Activated CD8-positive, alpha-beta memory T cell treated with anti-CD3 and anti-CD28 coated beads for 48 hours (primary cell): ENCODE data around the gene ZC3H4.
"Not testable (repeated sequence)": the region's sequence is repeated elsewhere in the genome, so short reads cannot be mapped to it uniquely, and the experiment has no call there.

ENCODE experiments used
- DNase-seq, 3 experiments: peaks; one replicate each; pipeline ENCODE4 v3.0.0-alpha.2; 2020; ENCODE audit warnings: low read depth in 2 of 3, low spot score in 2 of 3

The ZC3H4 gene

DNA sequence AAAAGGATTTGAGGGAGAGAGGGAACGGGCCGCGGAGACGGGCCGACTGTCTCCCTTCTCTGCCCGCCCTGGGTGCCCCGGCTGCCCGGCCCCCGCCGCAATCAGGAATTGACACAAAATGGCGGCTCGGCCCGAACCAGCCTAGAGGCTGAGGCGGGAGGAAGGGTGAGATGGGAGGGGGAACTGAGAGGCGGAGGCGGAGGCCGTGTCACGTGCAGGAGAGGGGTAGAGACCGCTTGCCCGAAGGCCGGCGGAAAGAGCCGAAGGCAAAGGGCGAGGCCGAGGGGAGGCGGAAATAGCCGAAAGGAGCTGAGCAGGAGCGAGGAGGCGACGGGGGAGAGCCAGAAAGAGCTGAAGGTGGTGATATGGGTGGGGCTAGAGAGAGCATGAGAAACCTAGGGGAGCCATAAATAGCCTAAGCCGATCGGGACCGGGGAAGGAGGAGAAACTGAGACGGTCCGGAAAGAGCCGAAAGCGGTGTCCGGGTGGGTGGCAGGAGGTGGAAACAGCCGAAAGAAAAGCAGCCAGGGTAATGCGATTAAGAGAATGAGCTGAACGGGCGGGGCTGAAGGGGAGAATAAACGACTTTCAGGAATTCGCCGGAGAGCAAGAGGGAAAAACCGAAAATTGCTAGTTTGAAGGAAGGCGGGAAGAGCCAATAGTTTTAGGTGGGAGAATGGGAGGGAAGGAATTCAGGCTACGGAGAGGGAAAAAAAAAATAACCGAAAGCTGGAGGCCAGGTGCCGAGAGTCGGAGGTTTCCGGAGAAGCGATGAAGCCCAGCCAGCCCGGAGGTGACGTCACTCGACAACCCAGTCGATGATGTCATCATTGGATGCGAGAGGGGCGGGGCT lies at the start of gene ZC3H4:
ZC3H4 (minus strand) TSS at position 780 of the 853 bp plus-strand sequence. CDS start 1,192 bp downstream, outside the sequence.
- peak; percentile 90 to 99 (median 94) for DNase-seq

- DNase-seq, result no peak
Measured at GRCh38 chr19:47161876-47162489, 48.4 kb upstream of the ZC3H4 start.

GRCh38 chr19:47158879-47159503 lies 45.4 kb upstream of the ZC3H4 start:
- DNase-seq, result no peak

- no peak for DNase-seq
Measured at GRCh38 chr19:47158367-47158791, 44.8 kb upstream of the ZC3H4 start.

DNA sequence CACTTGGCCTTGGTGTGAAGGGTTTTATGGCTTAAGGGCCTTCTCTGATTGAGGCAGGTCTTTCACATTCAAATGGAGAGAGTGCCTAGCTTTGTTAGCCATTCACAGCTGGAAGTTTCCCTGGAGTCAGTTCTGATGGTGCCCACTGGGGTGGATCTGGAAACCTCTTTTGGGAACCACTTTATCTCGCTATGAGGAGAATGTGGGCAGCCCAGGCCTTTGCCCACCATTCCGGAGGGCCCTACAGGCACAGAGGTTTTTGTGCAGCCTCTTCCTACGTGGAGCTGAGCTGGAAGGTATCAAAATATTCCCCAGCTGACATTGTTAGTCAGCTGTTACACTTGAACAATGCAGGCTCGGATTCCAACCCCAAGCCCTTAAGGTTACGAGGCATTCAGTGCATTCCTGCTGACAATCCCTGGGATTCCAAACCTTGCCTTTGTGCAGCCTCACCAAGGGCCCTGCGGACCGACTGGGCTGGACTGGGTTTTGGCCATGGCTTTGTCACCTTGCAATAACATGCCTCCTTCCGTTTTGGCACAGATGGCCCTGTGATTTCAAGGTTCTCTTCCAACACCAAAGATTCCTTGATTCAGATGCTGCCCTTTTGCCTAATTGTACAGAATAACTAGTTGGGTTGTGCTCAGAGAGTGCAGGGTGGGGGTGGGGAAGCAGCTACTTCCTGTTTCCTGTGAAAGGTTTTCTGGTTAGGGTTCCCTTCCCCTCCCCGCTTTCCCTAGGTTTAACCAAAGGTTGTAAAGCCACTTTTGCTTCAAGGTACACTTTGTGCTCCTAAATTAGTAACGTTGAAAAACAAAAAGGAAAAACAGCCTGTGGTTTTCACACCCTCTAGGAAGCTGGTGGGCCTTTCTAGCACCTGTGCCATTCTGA lies 44.1 kb upstream of the ZC3H4 start:
- DNase-seq, result no peak

- no peak for DNase-seq
Measured at GRCh38 chr19:47156861-47157430, 43.4 kb upstream of the ZC3H4 start.

DNA sequence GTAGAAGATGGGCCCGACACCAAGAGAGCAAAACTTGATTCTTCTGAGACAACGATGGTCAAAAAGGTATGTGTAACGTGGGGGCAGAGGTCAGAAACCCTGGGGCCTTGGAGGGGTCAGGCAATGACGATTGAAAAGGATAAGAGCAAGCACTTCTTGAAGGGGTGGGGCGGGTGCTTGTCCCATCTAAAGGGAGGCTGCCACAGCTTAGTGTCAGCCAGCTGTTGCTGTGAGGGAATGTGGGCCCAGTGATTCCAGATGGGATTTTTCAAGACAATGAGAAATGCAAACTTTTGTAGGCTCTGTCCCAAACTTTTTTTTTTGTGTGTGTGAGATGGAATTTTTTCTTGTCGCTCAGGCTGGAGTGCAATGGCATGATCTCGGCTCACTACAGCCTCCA lies 41.6 kb upstream of the ZC3H4 start:
- DNase-seq, result no peak

DNA sequence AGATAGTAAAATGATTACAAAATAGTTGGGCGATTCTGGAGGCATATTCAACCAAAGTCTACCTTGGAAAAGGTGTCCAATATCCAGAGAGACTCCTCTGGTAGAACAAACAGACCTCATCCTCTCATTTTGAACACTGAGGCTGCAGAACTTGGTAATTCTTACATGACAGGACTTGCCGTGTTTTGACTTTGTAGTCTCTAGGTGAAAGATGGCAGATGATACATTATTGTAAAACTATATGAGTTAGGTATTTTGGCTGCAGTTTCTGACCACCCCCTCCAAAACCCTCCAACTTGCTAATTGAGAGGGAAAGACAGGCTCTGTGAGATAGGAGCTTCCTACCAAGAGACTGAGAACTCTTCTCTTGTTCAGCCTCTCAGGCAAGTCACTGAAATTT lies 39.7 kb upstream of the ZC3H4 start:
- no peak for DNase-seq

GRCh38 chr19:47152632-47153031 lies 39.1 kb upstream of the ZC3H4 start:
- DNase-seq, result no peak

GRCh38 chr19:47152205-47152604 lies 38.6 kb upstream of the ZC3H4 start:
- DNase-seq, result no peak

DNA sequence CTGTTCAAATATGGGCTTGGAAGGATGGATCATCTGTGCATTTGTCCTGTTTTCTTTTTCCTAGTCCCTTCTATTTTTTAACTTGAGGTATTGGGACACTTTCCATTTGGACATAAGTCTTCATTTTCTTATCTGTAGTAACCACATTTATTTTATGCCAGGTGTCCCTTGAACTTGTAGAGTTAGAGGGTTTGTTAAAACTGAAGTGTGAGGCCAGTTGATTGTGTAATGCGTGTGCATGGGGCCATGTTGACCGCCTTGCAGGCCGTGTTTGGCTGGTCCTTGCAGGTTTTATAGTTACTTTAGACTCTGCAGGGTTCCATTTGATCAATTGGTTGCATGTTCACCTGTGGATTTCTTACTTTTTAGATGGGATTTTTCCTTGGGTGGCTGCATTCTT lies 38.1 kb upstream of the ZC3H4 start:
- no peak for DNase-seq

- DNase-seq, result no peak
Measured at GRCh38 chr19:47146920-47147319, 33.3 kb upstream of the ZC3H4 start.

DNA sequence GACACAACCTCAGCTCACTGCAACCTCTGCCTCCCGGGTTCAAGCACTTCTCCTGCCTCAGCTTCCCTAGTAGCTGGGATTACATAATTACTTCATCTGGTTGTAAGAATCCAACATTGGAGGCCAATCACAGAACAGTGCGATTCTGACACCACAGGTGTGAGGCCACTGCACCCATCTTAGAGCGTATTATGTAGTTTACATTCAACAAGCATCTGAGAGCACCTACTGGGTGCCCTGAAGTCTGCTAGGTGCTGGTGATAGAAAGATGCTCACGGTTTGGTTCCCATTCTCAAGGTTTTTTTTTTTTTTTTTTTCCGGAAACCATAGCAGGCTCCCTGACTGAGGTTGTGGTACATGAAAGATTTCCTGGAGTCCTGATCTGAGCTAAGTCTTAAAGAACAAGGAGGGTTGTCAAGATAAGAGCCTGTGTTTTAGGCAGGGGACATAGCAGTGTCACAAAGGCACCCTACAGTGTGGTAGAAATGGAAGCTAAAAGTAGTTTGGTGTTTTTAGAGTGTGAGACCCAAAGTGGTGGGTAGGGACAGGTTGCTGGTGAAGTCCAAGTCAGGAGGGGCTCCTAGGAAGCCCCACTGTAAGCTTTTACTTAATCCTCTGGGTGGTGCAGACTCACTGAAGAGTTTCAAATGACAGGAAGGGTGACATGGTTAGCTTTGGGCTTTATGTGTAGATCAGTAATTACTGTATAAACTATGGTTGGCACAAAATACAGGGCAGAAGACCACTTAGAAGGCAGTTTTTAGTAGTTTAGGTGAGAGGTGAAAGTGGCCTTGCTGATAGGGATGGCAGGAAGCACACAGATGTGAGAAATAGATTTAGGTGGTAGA lies 32.3 kb upstream of the ZC3H4 start:
- no peak for DNase-seq

DNA sequence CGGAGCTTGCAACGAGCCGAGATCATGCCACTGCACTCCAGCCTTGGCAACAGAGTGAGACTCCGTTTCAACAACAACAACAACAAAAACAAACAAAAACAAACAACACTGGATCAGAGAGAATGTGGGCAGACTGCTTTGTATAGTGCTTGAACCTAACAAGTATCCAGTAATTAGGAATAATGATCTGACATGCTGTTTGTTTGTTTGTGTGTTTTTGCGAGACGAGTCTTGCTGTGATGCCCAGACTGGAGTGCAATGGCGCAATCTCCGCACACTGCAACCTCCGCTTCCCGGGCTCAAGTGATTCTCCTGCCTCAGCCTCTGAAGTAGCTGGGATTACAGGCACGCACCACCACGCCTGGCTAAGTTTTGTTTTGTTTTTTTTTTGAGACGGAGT lies 31.1 kb upstream of the ZC3H4 start:
- DNase-seq, result no peak

DNA sequence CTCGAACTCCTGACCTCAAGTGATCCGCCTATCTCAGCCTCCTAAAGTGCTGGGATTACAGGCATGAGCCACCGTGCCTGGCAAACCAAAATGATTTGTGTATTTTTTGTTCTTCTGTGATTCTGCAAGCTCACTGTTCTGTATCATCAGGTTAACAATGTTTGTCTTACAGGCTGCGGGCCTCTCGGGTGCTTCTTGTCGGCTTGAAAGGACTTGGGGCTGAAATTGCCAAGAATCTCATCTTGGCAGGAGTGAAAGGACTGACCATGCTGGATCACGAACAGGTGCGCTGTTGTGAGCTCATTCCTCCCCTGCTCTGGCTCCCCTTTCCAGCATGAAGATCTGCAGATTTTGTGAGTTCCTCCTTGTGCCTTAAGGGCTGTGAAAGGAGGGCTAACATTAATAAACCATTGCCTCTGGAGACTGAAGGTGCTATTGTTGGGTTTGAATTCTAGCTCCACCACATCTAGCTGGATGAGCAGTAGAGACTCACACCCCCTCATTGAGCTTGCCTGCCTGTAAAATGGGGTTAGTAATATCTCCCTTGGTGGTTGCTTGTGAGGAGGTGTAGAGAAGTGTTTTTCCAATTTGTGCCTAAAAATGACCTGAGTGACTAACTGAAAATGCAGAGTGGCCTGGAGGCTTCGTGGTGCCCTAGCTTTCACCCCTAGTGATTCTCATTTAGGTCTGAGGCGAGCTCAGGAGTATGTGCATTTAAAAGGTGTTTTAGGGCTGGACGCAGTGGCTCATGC lies 29.9 kb upstream of the ZC3H4 start:
- DNase-seq, result no peak

GRCh38 chr19:47142779-47143178 lies 29.2 kb upstream of the ZC3H4 start:
- DNase-seq, result no peak

GRCh38 chr19:47141695-47142094 lies 28.1 kb upstream of the ZC3H4 start:
- no peak for DNase-seq

DNA sequence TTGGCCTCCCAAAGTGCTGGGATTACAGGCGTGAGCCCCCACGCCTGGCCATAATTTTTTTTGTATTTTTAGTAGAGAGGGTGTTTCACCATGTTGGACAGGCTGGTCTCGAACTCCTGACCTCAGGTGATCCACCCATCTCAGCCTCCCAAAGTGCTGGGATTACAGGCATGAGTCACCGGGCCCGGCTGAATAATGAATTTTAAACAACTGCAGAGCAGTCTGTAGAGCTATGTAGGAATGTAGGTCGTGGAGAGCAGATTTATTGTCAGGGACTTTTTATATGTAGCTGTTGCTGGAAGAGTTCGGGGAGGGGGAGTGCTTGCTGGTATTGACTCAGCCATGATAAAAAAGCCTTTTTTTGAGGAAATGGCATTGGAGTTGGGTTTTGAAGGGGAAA lies 27.7 kb upstream of the ZC3H4 start:
- DNase-seq, result not testable (repeated sequence)

DNA sequence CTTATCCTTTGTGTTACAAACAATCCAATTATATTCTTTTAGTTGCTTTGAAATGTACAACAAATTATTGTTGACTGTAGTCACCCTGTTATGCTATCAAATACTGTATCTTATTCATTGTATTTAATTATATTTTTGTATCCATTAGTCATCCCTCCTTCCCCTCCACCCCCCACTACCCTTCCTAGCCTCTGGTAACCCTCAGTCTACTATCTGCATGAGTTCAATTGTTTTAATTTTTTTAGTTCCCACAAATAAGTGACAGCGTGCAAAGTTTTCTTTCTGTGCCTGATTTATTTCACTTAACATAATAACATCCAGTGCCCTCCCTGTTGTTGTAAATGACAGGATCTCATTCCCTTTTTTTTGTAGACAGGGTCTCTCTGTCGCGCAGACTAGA lies 21.6 kb upstream of the ZC3H4 start:
- no peak for DNase-seq
